Neural progenitor cell (in vitro differentiated cells): ENCODE results near the gene MICB. TPM values are rescaled to one million over a fixed set of nuclear protein-coding genes. Genes with fewer than 3 reads are reported as not detected.

Experiments used
- DNase-seq: peaks from one replicate; pipeline ENCODE4 v3.0.0-alpha.2; 2016; ENCODE audit warnings: low spot score
- H2AFZ ChIP-seq: fragments of 200-600 bp; sonication (generic); replicated peaks from 2 replicates; pipeline ENCODE4 v1.6.1; 2016; ENCODE audit warnings: antibody characterized with exemption
- H3F3A ChIP-seq: fragments of 200-600 bp; sonication (generic); 2 replicates; pipeline ENCODE4 v1.6.1; 2016; ENCODE audit warnings: antibody characterized with exemption, low read depth
- H3K27ac ChIP-seq: fragments of 200-600 bp; sonication (generic); 2 replicates; pipeline ENCODE4 v1.5.1; 2016; ENCODE audit warnings: mild to moderate bottlenecking
- H3K27me3 ChIP-seq: fragments of 200-600 bp; sonication (generic); 2 replicates; pipeline ENCODE4 v1.6.1; 2016; ENCODE audit warnings: mild to moderate bottlenecking, moderate library complexity
- H3K36me3 ChIP-seq: fragments of 200-600 bp; sonication (generic); 2 replicates; pipeline ENCODE4 v1.5.1; 2016
- H3K4me1 ChIP-seq: fragments of 200-600 bp; sonication (generic); 2 replicates; pipeline ENCODE4 v1.6.1; 2016; ENCODE audit warnings: mixed run types
- H3K4me2 ChIP-seq: fragments of 200-600 bp; sonication (generic); 2 replicates; pipeline ENCODE4 v1.6.1; 2016
- H3K4me3 ChIP-seq: fragments of 200-600 bp; sonication (generic); 2 replicates; pipeline ENCODE4 v1.5.1; 2016
- H3K79me2 ChIP-seq: fragments of 200-600 bp; sonication (generic); 2 replicates; pipeline ENCODE4 v1.6.1; 2016; ENCODE audit warnings: low read depth
- H3K9ac ChIP-seq: fragments of 200-600 bp; sonication (generic); 2 replicates; pipeline ENCODE4 v1.6.1; 2016
- H3K9me3 ChIP-seq: fragments of 200-600 bp; sonication (generic); 2 replicates; pipeline ENCODE4 v1.5.1; 2016; ENCODE audit warnings: low read depth
- H4K20me1 ChIP-seq: fragments of 200-600 bp; sonication (generic); 2 replicates; pipeline ENCODE4 v1.6.1; 2016; ENCODE audit warnings: low read depth
- H3K27ac Mint-ChIP-seq: 3 replicates; pipeline ENCODE4 v1.8.0; 2021; ENCODE audit warnings: mixed read lengths
- H3K27me3 Mint-ChIP-seq: 2 replicates; pipeline ENCODE4 v1.8.0; 2022; ENCODE audit warnings: low read depth, mild to moderate bottlenecking, inconsistent platforms, moderate library complexity, mixed read lengths; ENCODE audit not compliant: insufficient read depth
- H3K36me3 Mint-ChIP-seq: 3 replicates; pipeline ENCODE4 v1.8.0; 2021; ENCODE audit warnings: mixed read lengths
- H3K4me1 Mint-ChIP-seq: 3 replicates; pipeline ENCODE4 v1.8.0; 2021; ENCODE audit warnings: mixed read lengths
- H3K4me3 Mint-ChIP-seq: 3 replicates; pipeline ENCODE4 v1.8.0; 2021; ENCODE audit warnings: mild to moderate bottlenecking, moderate library complexity, mixed read lengths
- H3K9me3 Mint-ChIP-seq: 3 replicates; pipeline ENCODE4 v1.8.0; 2020; ENCODE audit warnings: mixed read lengths
- CTCF ChIP-seq: fragments of 200-600 bp; sonication (generic); IDR thresholded peaks from 2 replicates; pipeline ENCODE4 v1.5.1; 2017; ENCODE audit warnings: antibody characterized with exemption, mild to moderate bottlenecking
- EZH2 ChIP-seq: fragments of 200-600 bp; sonication (generic); IDR thresholded peaks from 2 replicates; pipeline ENCODE4 v1.6.1; 2017; ENCODE audit warnings: antibody characterized with exemption, mild to moderate bottlenecking, moderate library complexity
- EZH2phosphoT487 ChIP-seq: fragments of 200-600 bp; sonication (generic); IDR thresholded peaks from 2 replicates; pipeline ENCODE4 v1.6.1; 2017; ENCODE audit warnings: antibody characterized with exemption
- total RNA-seq: library from RNA; depleted of rRNA; stranded (reverse); fragments of >200 nt; gene quantifications from 2 replicates; pipeline ENCODE4 v1.2.3, GENCODE V29; 2015; ENCODE audit warnings: low replicate concordance

Gene MICB
- total RNA-seq, 1 donor from 2014 or later, result 9.1 TPM

GRCh38 chr6:31479933-31480535, 17.9 kb upstream of the MICB start:
- no peaks in the 10 kb centered on the region for H3K27me3 ChIP-seq
- peaks cover 3% of the 10 kb centered on the region for H3K4me1 Mint-ChIP-seq
- no peaks in the 10 kb centered on the region for H3K36me3 Mint-ChIP-seq
- H3K79me2 ChIP-seq, result no peaks in the 10 kb centered on the region
- H2AFZ ChIP-seq, result no peak overlapping the region
- no peak overlapping the region for H3K4me2 ChIP-seq
- H3K9ac ChIP-seq, result no peak overlapping the region
- DNase-seq, result no peak
- no peak for TF ChIP-seq EZH2phosphoT487
- TF ChIP-seq CTCF, result no peak
- TF ChIP-seq EZH2, result no peak
- no peaks in the 10 kb centered on the region for H3K9me3 ChIP-seq
- H3K4me1 ChIP-seq, result peaks cover 4% of the 10 kb centered on the region
- H3K27ac ChIP-seq, result no peak overlapping the region
- H3K4me3 ChIP-seq, result no peak overlapping the region
- no peaks in the 10 kb centered on the region for H3K36me3 ChIP-seq
- peaks cover 12% of the 10 kb centered on the region for H3K27me3 Mint-ChIP-seq
- no peak overlapping the region for H3K27ac Mint-ChIP-seq
- no peaks in the 10 kb centered on the region for H4K20me1 ChIP-seq
- H3K9me3 Mint-ChIP-seq, result no peaks in the 10 kb centered on the region
- H3K4me3 Mint-ChIP-seq, result no peak overlapping the region
- H3F3A ChIP-seq, result no peaks in the 10 kb centered on the region

DNA sequence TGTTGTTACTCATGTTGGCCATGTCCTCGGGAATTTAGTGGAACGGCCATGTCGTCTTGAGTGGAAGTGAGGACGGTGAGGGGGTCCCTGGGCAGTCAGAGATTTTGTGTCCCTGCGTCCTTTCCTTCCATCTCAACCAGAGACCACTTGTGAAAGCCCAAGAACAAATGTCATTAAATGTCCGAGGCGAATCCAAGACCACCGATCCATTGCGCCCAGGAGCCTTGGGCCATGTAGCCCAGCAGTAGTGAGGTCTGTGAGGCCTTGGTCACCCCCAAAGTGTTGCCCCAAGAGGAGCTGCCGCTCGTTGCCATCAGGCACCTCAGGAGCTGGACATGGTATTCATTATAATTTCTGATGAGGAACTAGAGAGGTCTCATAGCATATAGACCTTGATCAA, 17.4 kb upstream of the MICB start:
- H2AFZ ChIP-seq, result no peak overlapping the region
- DNase-seq, result no peak
- H3K4me3 Mint-ChIP-seq, result no peak overlapping the region
- H3K9ac ChIP-seq, result no peak overlapping the region
- H3K4me3 ChIP-seq, result no peak overlapping the region
- no peaks in the 10 kb centered on the region for H4K20me1 ChIP-seq
- H3F3A ChIP-seq, result no peaks in the 10 kb centered on the region
- TF ChIP-seq EZH2phosphoT487 (no peak), CTCF (no peak), EZH2 (no peak)
- H3K27me3 ChIP-seq, result no peaks in the 10 kb centered on the region
- no peak overlapping the region for H3K27ac ChIP-seq
- H3K9me3 Mint-ChIP-seq, result no peaks in the 10 kb centered on the region
- H3K27me3 Mint-ChIP-seq, result peaks cover 10% of the 10 kb centered on the region
- H3K4me1 ChIP-seq, result peaks cover 4% of the 10 kb centered on the region
- no peaks in the 10 kb centered on the region for H3K36me3 ChIP-seq
- no peak overlapping the region for H3K4me2 ChIP-seq
- H3K4me1 Mint-ChIP-seq, result peaks cover 3% of the 10 kb centered on the region
- no peak overlapping the region for H3K27ac Mint-ChIP-seq
- H3K9me3 ChIP-seq, result no peaks in the 10 kb centered on the region
- no peaks in the 10 kb centered on the region for H3K36me3 Mint-ChIP-seq
- no peaks in the 10 kb centered on the region for H3K79me2 ChIP-seq

DNA sequence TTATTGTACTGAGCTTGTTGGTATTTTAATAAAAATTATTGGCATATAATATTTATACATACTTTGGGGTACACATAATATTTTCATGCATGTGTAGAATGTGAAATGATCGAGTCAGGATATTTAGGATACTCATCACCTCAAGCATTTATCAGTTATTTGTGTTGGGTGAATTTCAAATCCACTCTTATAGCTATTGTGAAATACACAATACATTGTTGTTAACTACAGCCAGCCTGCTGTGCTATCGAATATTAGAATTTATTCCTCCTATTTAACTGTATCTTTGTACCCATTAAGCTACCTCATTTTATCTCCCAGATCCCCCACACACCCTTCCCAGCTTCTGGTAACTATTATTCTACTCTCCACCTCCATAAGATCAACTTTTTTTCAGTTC, 14.6 kb upstream of the MICB start:
- Mint-ChIP-seq H3K9me3 (peaks cover 2% of the 10 kb centered on the region), H3K4me1 (peaks cover 3% of the 10 kb centered on the region), H3K36me3 (no peaks in the 10 kb centered on the region), H3K4me3 (no peak overlapping the region), H3K27me3 (peaks cover 8% of the 10 kb centered on the region), H3K27ac (no peak overlapping the region)
- peaks cover 4% of the 10 kb centered on the region for H3K4me1 ChIP-seq
- no peaks in the 10 kb centered on the region for H4K20me1 ChIP-seq
- no peak for TF ChIP-seq CTCF
- TF ChIP-seq EZH2, result no peak
- TF ChIP-seq EZH2phosphoT487, result no peak
- no peak overlapping the region for H3K4me2 ChIP-seq
- no peak overlapping the region for H2AFZ ChIP-seq
- no peaks in the 10 kb centered on the region for H3K36me3 ChIP-seq
- no peaks in the 10 kb centered on the region for H3F3A ChIP-seq
- H3K79me2 ChIP-seq, result no peaks in the 10 kb centered on the region
- no peak overlapping the region for H3K9ac ChIP-seq
- DNase-seq, result no peak
- no peaks in the 10 kb centered on the region for H3K9me3 ChIP-seq
- H3K4me3 ChIP-seq, result no peak overlapping the region
- H3K27ac ChIP-seq, result no peak overlapping the region
- H3K27me3 ChIP-seq, result no peaks in the 10 kb centered on the region
